Cardiac septum (tissue), 1 donor: ENCODE measurements around the gene WEE2. TPM values are rescaled to one million over a fixed set of nuclear protein-coding genes. Genes with fewer than 3 reads are reported as not detected.

Source experiments
- DNase-seq: peaks from one replicate; pipeline ENCODE4 v3.0.0-alpha.2; 2020; ENCODE audit warnings: low spot score
- intact Hi-C: fragments of 100-400 bp; cut with DNase I; formaldehyde crosslinking; loops from one replicate; pipeline ENCODE4 v1.14.0; 2022
- long read RNA-seq: library from polyadenylated mRNA; unstranded; transcript quantifications from one replicate; pipeline ENCODE4 v2.0.0, GENCODE V29; 2021
- total RNA-seq: library from RNA; stranded (reverse); fragmentation: NEBNext Ultra II Directional; extraction: Animal tissue kit (Norgen Biotek cat#: 25700); gene quantifications from one replicate; pipeline ENCODE4 v1.2.1, GENCODE V29; 2021
- donor health status: DM: no; HTN: no; CAD: no.

The WEE2 gene
- total RNA-seq = not detected
- long read RNA-seq = 0 reads

DNA sequence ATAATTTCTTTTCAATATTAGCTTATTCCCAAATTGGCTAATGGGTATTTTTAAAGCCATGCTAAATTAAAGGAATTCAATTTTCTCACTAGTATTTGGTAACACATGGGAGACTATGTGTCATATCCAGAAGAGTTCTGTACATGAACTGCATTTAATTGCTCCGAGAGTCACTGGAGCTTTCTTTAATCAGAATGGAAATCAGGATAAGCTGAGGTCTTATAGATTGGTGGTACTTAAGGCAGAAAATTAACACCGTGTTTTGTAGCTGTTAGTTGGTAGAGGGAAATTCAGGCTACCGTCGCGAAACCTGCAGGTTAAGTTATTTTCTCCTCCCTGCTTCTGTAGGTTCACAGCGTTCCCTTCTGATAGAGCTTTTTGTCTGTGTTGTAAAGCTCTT lies at the start of gene WEE2:
Gene WEE2 (plus strand): TSS at position 3 of the 400 bp plus-strand sequence. CDS start 406 bp downstream, outside the sequence.
- DNase-seq = no peak
- intact Hi-C loops = no loop called here

DNA sequence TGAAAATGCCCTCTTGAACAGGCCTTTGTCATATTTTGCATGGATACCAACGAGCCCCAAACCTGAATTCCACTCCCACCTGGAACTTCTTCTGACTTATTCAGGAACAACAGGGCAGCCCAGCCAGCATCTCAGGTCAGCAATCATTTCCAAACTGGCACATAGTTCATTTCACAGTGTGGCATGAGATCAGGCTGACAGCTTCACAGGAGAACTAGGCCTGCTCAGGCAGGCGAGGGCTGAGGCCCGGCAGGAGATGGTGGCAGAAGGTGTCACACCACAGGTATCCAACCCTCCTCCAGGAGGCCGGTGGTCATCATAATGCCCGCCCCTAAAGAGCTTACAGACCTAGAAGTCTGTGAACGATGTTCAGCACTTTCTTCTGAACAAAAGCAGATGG lies 48.7 kb upstream of the WEE2 start:
- intact Hi-C loops = no loop called here
- DNase-seq = no peak

- intact Hi-C loops = no loop called here
- DNase-seq = no peak
These were observed 47.9 kb upstream of the WEE2 start for GRCh38 chr7:141660259-141660658.

GRCh38 chr7:141663081-141663849 lies 44.9 kb upstream of the WEE2 start:
- DNase-seq = no peak
- intact Hi-C loops = no loop called here

- intact Hi-C loops = no loop called here
- no peak for DNase-seq
These were observed 43.7 kb upstream of the WEE2 start for GRCh38 chr7:141664450-141664849.

GRCh38 chr7:141665208-141666035 lies 42.7 kb upstream of the WEE2 start:
- intact Hi-C loops = no loop called here

GRCh38 chr7:141666071-141666470 lies 42.1 kb upstream of the WEE2 start:
- DNase-seq = no peak
- intact Hi-C loops = no loop called here

More at GRCh38 chr7:141665208-141666035, 42.7 kb upstream of the WEE2 start:
- DNase-seq = no peak

- intact Hi-C loops = no loop called here
- no peak for DNase-seq
These were observed 39.3 kb upstream of the WEE2 start for GRCh38 chr7:141668853-141669252.

- no peak for DNase-seq
- intact Hi-C loops = no loop called here
These were observed 36.3 kb upstream of the WEE2 start for GRCh38 chr7:141671705-141672496.

- intact Hi-C loops = no loop called here
- DNase-seq = no peak
These were observed 34.8 kb upstream of the WEE2 start for GRCh38 chr7:141673346-141673745.

- no peak for DNase-seq
- intact Hi-C loops = no loop called here
These were observed 33.9 kb upstream of the WEE2 start for GRCh38 chr7:141674171-141674671.

DNA sequence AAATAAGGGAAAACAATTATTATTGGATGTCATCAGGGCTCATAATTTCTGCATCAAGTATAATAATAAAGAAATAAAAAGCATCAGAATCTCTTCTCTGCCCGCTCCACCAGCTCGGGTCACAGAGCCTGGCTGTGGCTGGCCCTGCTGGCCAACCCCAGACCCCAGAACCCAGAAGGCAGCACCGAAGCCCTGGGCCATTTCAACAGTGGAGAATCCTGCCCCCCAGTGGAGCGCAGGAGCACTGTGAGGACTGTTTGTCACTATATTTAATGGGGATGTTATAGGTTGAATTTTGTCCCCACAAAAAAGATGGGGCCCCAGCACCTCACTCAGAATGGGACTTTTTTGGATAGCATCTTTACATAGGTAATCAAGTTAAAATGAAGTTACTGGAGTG lies 33.5 kb upstream of the WEE2 start:
- no peak for DNase-seq
- intact Hi-C loops = no loop called here

- no peak for DNase-seq
- intact Hi-C loops = no loop called here
These were observed 32.5 kb upstream of the WEE2 start for GRCh38 chr7:141675436-141676215.

- no peak for DNase-seq
- intact Hi-C loops = no loop called here
These were observed 31.5 kb upstream of the WEE2 start for GRCh38 chr7:141676618-141677017.

DNA sequence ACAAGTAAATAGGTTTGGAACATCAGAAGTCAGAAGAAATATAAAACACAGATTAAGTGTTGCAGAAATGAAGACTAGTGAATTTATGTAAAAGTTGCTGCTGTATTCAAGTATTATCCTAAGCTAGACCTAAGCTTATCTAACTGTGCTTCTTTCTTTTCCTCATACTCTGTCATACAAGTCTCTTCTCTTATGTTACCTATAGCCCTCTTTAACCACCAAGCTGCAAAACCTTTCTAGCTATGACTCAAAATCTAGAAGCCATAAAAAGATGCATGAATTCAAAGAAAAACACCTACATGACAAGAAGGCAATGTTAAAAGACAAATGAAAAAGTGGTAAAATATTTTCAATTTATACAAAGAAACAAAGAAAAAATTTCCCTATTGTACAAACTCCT lies 29.1 kb upstream of the WEE2 start:
- intact Hi-C loops = no loop called here
- no peak for DNase-seq

DNA sequence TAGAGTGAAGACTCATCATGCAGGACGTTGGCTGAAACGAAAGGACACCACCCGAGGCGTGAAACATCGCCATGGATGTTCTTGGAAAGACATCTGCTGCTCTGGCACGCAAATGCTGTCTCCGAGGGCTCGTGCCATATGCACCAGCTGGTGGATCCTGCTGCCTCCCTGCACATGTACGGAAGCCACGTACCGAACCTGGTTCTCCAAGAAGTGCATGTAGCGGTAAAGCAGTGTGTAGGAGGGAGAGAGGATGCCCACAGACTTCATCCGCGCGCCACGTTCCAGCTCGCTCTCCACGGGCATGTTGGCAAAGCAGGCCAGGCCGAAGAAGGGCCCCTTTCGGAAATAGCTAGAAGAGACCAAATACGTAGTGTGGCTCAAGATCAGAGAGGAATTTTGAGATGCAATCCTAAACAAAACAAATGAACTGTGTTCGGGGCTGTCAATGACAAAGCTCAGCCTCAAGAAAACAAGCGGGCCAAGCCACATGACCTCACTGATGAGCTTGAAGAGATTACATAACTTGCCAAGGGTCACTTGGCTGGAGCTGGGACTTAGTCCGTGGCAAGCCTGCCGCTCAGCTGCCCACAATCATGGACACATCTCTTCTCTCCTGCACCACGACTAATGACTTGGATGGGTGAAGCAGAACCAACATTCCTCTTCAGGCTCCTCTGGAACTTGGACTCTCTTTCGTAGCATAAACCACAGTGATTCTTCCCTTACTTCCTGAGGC lies 22.7 kb upstream of the WEE2 start:
- DNase-seq = no peak
- intact Hi-C loops = no loop called here

GRCh38 chr7:141686074-141686473 lies 22.1 kb upstream of the WEE2 start:
- no peak for DNase-seq
- intact Hi-C loops = no loop called here

GRCh38 chr7:141686670-141687069 lies 21.5 kb upstream of the WEE2 start:
- no peak for DNase-seq
- intact Hi-C loops = no loop called here

- DNase-seq = no peak
- intact Hi-C loops = no loop called here
These were observed 20.1 kb upstream of the WEE2 start for GRCh38 chr7:141688043-141688442.
